GM12873 (cell line): ENCODE measurements around the gene CNTNAP5.

ENCODE experiments used
- TF ChIP-seq, protein P1 (sequence below): IDR thresholded peaks from 2 replicates; pipeline ENCODE4 v1.5.1; 2012; ENCODE audit warnings: low read depth, mild to moderate bottlenecking, moderate library complexity, low read length, control low read depth; ENCODE audit not compliant: insufficient read depth; ENCODE audit errors: missing control alignments

Gene CNTNAP5

DNA sequence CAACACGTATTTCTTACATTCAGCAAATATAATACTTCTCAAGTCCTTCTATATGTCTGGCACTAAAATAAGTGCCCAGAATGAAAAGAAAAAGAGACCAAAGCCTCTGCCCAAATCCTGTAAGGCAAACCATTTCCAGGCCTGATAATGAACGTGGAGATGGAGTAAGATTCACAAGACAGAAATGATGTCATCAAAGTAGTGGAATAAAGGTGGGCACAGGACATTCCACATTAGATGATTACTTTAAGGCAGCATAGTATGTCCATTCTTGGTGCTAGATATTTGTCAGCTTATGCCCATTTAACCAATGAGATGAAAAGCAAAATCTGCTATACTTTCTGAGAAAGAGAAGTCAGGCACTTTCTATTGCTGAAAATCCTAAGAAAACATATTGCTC is 38.5 kb downstream of the CNTNAP5 start:
- TF ChIP-seq, protein P1, sequence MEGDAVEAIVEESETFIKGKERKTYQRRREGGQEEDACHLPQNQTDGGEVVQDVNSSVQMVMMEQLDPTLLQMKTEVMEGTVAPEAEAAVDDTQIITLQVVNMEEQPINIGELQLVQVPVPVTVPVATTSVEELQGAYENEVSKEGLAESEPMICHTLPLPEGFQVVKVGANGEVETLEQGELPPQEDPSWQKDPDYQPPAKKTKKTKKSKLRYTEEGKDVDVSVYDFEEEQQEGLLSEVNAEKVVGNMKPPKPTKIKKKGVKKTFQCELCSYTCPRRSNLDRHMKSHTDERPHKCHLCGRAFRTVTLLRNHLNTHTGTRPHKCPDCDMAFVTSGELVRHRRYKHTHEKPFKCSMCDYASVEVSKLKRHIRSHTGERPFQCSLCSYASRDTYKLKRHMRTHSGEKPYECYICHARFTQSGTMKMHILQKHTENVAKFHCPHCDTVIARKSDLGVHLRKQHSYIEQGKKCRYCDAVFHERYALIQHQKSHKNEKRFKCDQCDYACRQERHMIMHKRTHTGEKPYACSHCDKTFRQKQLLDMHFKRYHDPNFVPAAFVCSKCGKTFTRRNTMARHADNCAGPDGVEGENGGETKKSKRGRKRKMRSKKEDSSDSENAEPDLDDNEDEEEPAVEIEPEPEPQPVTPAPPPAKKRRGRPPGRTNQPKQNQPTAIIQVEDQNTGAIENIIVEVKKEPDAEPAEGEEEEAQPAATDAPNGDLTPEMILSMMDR = no peak

DNA sequence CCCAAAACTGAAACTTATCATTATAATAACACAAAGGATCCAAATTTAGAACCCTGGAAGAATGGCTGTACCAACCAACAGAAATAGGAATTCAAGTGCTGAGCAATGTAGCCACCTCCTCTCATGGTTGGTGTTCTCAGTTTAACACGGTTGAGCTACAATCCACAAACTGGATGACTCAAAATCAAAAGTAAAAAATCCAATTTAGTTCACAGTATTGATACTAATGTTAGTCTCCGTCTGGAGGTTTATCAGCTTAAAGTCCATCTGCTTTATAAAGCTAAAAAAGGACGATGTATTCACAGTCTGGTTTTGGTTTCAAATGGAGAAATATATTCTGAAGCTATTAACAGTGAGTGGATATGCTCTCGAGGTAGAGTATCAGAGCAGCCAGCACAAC is 40.5 kb downstream of the CNTNAP5 start:
- TF ChIP-seq, protein P1 = no peak

DNA sequence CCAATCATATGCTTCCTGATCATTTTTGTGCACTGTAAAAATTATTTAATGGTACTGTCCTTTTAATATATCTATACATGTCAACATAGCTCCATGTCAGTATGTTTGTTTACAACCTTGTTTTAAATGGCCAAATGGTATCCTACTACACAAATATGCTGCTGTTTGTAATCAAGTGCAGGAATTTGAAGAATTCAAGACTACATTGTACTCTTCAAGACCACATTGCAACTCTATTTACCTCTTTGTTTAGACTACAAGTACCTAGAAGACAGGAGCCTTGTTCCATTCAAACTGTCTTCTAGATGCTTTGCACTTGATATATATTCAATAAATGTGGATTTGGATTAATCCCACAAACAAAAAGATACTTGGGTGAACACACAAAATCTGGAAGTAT is 41.7 kb downstream of the CNTNAP5 start:
- TF ChIP-seq, protein P1 = no peak

DNA sequence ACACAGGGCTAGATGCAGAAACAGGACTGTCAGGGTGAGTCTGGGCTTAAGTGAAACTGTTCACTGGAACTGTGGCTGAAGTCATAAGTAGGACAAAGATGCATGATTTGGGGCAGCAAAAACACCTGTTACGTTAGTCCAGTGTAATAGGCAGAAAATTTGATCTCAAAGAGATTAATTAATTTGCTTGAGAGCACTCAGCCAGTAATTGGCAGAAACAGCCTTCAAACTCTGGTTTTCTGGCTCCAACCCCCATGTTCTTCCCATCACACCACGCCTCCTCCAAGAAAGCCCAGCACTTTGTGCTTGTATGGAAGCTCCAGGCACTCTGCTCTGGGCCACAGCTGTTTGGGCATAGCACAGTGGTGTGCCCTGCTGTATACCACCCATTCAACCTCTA is 54.0 kb downstream of the CNTNAP5 start:
- TF ChIP-seq, protein P1 = no peak

DNA sequence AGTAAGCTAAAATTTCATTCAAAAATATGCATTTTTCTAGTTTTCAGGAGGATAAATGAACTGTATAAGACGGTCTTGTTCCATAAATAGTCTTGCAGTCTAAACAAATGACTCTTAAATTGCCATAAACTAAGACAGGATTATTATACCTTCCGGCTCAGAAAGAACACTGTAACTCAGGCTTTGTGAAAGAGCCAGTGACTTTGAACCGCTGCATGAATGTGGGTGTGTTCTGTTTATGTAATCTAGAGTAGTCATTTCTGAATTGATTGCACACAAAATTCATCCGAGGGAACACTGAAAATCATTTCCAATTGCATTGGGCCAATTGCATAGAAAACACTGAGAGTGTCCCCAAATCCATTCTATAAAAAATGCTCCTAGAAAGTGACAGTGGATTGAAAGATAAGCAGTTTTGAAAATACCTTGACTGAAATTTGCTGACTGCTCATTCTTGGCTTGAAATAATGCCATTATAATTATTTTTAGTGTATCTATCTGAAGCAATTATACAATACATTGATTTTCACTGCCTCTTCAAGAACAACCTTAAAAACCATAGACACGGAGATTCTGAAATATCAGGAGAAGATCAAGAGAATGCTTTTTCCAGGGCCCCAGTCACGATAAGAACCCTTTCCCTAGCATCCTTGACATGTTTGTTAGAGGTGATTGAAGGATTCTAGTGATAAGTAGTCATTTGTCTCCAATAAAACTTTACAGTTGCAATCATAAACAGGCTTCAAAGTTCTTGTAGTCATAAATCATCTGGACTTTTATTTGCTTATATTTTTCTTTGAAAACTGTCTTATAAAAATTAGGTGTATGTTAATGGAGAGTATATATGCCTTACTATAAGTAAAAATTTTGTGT is 55.4 kb downstream of the CNTNAP5 start:
- TF ChIP-seq, protein P1 = no peak

DNA sequence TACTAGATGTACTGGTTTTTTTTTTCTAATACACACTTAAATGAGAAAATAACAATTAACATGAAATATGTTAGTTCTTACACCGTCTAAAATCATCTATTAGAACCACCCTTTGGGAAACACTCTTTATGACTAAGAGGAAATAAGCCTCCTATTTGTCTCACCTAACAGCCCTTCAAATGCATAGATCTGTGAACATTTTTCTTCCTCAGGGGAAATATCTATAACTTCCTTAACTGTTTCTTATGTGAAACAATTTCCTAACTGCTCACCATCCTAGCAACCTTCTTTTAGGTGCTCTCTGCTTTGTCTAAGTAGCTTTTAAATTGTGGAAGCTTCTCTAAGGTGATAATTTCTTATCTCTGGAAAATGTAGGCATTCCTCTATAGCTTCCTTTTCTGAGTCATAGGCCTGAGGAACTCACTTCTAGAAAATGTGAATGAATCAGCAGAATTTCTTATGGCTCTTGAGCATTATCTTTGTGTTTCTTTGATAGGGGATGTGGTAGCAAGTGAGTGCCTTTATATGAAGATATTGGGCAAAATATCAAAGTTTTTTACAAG is 56.1 kb downstream of the CNTNAP5 start:
- TF ChIP-seq, protein P1 = no peak

DNA sequence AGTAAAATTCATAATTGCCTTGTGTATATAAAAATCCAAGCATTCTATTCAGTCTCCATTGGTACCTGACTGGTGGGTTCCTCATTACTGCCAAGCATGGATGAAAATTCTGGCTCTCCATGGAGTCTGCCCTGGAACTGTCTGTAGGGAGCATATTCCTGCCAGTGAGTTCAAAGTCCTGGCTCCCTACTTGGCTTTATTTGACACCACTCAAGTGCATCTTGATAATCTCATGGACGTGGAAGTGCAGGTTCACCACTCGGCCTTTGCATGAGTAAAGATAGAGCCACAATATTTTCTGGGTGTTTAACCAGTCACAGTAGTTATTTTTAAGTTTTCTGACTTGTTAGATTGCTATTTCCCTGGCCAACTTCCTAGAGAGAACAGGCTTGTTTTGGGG is 63.5 kb downstream of the CNTNAP5 start:
- TF ChIP-seq, protein P1 = no peak
